IPS-15b (cell line): ENCODE measurements around the gene DHRSX.
"Not testable (repeated sequence)": the region's sequence is repeated elsewhere in the genome, so short reads cannot be mapped to it uniquely, and the experiment has no call there.

Experiments used
- H3K27me3 ChIP-seq: one replicate; pipeline ENCODE4 v1.6.1; 2013; ENCODE audit warnings: low read length; ENCODE audit not compliant: control insufficient read depth, insufficient read depth
- H3K36me3 ChIP-seq: one replicate; pipeline ENCODE4 v1.6.1; 2013; ENCODE audit warnings: low read length; ENCODE audit not compliant: control insufficient read depth, insufficient read depth
- H3K4me1 ChIP-seq: one replicate; pipeline ENCODE4 v1.6.1; 2013; ENCODE audit warnings: mild to moderate bottlenecking, low read length; ENCODE audit not compliant: control insufficient read depth, insufficient read depth
- H3K4me3 ChIP-seq: one replicate; pipeline ENCODE4 v1.5.1; 2013; ENCODE audit warnings: low read depth, low read length
- H3K9ac ChIP-seq: one replicate; pipeline ENCODE4 v1.6.1; 2013; ENCODE audit warnings: low read depth, mild to moderate bottlenecking, low read length
- H3K9me3 ChIP-seq: one replicate; pipeline ENCODE4 v1.6.1; 2013; ENCODE audit warnings: mild to moderate bottlenecking, low read length; ENCODE audit not compliant: control insufficient read depth, insufficient read depth

Gene DHRSX

DNA sequence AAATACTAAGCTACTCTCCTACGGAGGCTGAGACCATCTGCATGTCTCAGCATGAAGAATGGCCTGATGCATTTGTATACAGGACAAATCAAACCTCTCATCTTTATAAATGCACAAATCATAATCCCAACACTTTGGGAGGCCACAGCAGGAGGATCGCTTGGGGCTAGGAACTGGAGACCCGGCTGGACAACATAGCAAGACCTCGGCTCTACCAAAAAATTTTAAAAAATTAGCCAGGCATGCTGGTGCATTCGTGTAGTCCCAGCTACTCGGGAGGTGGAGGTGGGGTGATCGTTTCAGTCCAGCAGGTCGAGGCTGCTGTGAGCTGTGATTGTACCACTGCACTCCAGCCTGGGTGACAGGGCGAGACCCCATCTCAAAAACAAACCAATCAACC is 262.8 kb downstream of the DHRSX start:
- H3K4me3 ChIP-seq, result no peak overlapping the region

DNA sequence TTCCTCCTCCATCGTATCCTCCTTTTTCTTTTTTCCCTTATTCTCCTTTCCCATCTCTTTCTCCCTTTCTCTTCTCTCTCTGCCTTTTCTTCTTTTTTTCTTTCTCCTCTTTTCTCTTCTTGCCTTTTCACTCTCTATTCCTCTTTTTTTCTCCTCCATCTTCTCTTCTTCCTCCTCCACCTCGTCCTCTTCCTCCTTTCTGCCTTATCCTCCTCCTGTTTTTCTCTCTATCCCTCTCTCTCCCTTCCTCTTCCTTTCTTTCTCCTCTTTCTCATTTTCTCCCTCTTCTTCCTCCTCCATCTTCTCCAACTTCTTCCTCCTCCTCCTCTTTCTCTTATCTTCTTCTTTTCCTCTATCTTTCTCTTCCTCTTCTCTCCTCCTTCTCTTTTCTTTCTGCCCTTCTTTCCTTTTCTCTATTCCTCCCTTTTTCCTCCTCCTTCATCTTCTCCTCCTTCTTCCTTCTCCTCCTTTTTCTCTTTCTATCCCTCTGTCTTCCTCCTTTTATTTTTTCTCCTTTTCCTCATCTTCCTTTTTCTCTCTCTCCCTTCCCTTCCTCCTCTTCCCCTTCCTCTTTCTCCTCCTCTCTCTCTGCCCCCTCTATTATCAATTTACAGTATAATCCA is 269.1 kb downstream of the DHRSX start:
- Histone ChIP-seq H3K4me1 (no peaks in the 10 kb centered on the region), H3K27me3 (no peaks in the 10 kb centered on the region), H3K9ac (no peak overlapping the region), H3K9me3 (no peaks in the 10 kb centered on the region), H3K4me3 (no peak overlapping the region), H3K36me3 (no peaks in the 10 kb centered on the region)

More for the DNA sequence above, 262.8 kb downstream of the DHRSX start:
- Histone ChIP-seq H3K36me3 (no peaks in the 10 kb centered on the region), H3K9me3 (no peaks in the 10 kb centered on the region), H3K9ac (no peak overlapping the region), H3K4me1 (no peaks in the 10 kb centered on the region), H3K27me3 (no peaks in the 10 kb centered on the region)

DNA sequence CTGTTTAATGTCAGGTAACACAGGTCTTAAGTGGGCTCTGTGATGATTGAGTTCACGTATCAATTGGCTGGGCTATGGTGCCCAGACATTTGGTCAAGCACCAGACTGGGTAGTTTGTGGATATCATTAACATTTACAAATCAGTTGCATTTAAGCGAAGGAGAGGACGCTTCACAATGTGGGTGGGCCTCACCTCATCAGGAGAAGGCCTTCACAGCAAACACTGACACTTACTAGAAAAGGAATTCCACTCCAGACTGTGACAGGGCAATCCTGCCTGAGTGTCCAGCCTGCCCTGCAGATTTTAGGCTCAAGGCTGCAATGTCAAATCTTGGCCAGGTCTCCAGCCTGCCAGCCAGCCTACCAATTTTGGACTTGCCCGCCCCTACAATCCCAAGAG is 270.3 kb downstream of the DHRSX start:
- no peaks in the 10 kb centered on the region for H3K36me3 ChIP-seq
- H3K27me3 ChIP-seq, result no peaks in the 10 kb centered on the region
- no peak overlapping the region for H3K4me3 ChIP-seq
- H3K9ac ChIP-seq, result no peak overlapping the region
- no peaks in the 10 kb centered on the region for H3K9me3 ChIP-seq
- H3K4me1 ChIP-seq, result no peaks in the 10 kb centered on the region

DNA sequence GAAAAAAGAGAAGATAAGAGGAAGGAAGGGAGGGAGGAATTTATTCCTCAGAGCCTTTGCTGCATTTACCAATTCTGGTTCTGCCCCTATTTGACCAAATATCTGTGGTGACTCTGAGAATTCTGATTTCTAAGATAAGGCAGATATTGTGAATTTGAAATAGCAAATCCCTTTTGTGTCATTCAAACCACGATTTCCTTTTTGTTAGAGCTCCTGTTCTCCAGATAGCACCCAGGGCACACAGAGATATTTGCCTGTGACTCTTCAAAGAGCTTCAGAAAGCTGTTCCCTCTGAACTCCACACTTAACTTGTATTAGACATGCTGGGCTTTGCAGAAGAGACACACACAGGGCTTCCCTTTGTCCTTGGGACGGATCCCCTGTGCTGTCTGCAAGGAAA is 272.2 kb downstream of the DHRSX start:
- no peaks in the 10 kb centered on the region for H3K27me3 ChIP-seq
- no peaks in the 10 kb centered on the region for H3K4me1 ChIP-seq
- no peaks in the 10 kb centered on the region for H3K9me3 ChIP-seq
- no peak overlapping the region for H3K4me3 ChIP-seq
- no peak overlapping the region for H3K9ac ChIP-seq
- H3K36me3 ChIP-seq, result no peaks in the 10 kb centered on the region

DNA sequence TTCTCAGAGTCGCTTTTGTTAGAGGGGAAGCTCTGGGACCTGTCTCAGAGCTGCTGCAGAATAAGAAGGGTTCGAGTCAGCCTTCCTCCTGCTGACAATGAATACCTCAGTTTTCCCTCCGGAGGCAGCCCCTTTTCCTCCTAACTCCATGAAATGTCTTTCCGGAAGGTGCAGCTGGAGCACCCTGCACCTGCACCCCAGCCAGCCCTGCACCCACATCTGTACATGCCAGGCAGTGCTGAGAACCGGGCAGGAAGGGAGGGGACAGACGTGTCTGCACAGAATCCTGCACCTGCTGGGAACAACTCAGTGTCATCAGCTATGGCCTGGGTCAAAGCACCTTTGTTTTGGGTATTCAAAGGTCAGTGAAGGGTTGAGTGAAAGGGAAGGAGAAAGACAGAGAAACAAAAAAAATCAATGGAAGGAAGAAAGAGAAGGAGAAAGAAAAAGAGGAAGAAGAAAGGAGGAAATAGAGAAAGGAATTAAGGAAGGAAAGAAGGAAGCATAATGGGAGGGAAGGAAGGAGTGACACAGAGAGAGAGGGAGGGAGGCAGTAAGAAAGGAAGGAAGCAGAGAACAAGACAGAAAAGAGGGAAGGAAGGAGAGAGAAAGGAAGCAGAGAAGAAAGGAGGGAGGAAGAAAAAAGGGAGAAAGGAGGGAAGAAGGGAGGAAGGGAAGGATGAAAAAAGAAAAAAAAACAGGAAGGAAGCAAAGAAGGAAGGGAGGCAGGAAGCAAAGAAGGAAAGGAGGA is 273.7 kb downstream of the DHRSX start:
- H3K9ac ChIP-seq, result no peak overlapping the region
- no peaks in the 10 kb centered on the region for H3K27me3 ChIP-seq
- H3K36me3 ChIP-seq, result no peaks in the 10 kb centered on the region
- peaks cover 8% of the 10 kb centered on the region for H3K9me3 ChIP-seq
- H3K4me1 ChIP-seq, result no peaks in the 10 kb centered on the region
- H3K4me3 ChIP-seq, result no peak overlapping the region

DNA sequence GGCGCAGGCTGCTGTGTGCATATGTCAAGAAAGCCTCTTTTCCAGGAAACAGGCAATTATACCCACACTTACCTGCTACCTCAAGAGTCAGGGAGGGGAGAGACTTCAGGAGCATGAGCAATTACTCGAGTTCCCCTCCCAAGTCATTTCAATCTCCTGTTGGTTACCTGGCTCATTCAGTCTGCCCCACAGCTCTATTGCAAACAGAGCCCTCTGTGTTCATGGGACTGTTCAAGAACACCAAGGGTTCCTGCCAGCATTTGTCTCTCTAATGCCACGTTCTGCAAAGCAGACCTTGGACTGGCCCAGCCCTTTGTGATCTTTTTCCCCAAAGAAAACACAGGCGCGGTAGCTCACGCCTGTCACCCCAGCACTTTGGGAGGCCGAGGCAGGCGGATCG is 274.6 kb downstream of the DHRSX start:
- H3K9ac ChIP-seq, result no peak overlapping the region
- no peaks in the 10 kb centered on the region for H3K4me1 ChIP-seq
- no peaks in the 10 kb centered on the region for H3K27me3 ChIP-seq
- H3K9me3 ChIP-seq, result peaks cover 11% of the 10 kb centered on the region
- peaks cover under 1% of the 10 kb centered on the region for H3K36me3 ChIP-seq
- no peak overlapping the region for H3K4me3 ChIP-seq

DNA sequence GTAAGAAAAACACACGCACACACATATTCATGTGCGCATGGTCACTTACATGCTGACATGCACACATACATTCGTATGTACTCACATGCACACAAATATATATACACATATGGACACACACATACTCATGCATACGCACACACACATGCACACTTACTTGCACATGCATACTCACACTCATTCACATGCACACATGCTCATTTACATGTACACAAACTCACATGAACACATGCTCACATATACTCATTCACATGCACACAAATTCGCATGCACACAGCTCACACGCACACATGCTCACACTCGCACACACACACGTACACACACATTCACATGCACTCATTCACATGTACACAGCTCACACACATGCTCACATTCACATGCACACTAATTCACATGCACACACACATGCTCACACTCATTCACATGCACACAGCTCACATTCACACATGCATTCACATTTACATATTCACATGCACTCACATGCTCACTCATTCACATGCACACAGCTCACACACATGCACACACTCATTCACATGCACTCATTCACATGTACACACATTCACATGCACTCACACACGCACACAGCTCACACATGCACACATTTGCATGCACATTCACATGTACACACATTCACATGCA is 276.1 kb downstream of the DHRSX start:
- no peaks in the 10 kb centered on the region for H3K27me3 ChIP-seq
- peaks cover 16% of the 10 kb centered on the region for H3K9me3 ChIP-seq
- H3K36me3 ChIP-seq, result peaks cover 7% of the 10 kb centered on the region
- no peak overlapping the region for H3K4me3 ChIP-seq
- no peaks in the 10 kb centered on the region for H3K4me1 ChIP-seq
- no peak overlapping the region for H3K9ac ChIP-seq

DNA sequence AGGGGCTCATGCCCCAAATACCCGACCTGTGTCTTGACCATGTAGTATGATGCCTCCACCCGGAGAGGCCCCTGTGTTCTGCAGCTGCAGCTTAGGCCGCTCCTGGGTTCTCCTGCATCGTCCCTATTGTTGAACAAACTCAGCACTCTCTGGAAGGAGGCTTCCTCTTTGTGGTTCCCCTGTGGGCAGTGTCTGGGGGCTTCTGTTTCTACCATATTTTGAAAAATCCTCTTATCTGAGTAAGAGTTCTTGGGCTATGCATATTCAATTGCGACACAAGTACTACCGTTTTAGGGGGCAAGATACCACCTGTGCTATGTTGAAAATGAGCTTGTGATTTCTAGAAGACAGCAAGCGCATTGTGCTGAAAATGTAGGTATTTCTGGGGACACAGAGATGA is 276.6 kb downstream of the DHRSX start:
- H3K4me3 ChIP-seq, result no peak overlapping the region
- H3K4me1 ChIP-seq, result no peaks in the 10 kb centered on the region
- H3K36me3 ChIP-seq, result peaks cover 7% of the 10 kb centered on the region
- H3K27me3 ChIP-seq, result no peaks in the 10 kb centered on the region
- peaks cover 16% of the 10 kb centered on the region for H3K9me3 ChIP-seq
- no peak overlapping the region for H3K9ac ChIP-seq

DNA sequence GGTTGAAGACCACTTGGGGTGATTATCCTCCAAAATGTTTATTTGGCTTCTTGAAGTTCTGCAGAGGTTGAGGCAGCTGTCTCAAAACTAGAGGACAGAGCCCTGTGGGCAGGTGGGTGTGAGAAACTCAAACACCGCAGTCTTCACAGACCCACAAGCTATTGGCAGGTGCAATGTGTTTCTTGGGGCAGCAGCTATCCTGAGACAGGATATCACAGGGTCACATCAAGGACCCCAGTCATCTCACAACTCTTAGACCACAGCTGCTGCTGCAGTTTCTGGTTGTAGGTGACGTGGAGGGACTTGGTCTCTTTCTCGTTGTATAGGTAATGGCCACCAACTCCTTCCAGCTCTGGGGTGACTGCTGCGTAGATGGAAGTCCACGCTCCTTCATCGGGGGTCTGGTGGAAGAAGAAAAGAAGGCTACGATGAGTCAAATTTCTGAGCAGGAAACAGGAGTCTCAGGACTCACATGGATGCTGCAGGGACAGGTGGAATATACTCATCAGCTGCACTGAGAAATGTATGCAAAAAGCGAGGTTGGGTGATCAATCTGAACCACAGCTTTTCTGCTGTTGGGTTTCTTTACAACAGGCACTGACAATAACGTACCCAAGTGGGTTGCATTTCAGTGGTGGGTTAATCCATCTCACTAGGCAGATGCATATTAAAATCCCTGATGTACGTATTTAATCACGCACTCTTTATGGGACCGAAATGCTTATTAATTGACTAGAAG is 279.8 kb downstream of the DHRSX start:
- no peaks in the 10 kb centered on the region for H3K4me1 ChIP-seq
- H3K27me3 ChIP-seq, result no peaks in the 10 kb centered on the region
- peaks cover 21% of the 10 kb centered on the region for H3K9me3 ChIP-seq
- H3K9ac ChIP-seq, result no peak overlapping the region
- peaks cover 7% of the 10 kb centered on the region for H3K36me3 ChIP-seq
- H3K4me3 ChIP-seq, result no peak overlapping the region

DNA sequence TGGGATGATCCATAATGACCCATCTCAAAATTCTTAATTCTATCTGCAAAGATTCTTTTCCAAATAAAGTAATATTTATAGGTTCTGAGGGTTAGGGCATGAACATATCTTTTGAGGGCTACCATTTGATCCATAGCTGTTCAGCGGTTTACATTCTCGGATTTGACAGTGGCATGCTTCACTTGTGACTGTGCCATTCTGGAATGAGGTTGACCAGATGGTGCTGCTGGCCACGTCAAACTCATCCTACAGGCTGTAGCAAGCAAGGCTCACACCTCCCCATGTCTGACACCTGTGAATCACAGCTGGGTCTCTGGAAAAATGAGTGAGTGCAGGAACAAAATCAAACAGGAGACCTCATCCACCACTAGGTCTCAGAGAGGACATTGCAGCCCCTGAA is 280.5 kb downstream of the DHRSX start:
- Histone ChIP-seq H3K4me1 (no peaks in the 10 kb centered on the region), H3K36me3 (peaks cover 7% of the 10 kb centered on the region), H3K9ac (no peak overlapping the region), H3K9me3 (peaks cover 21% of the 10 kb centered on the region), H3K4me3 (no peak overlapping the region), H3K27me3 (no peaks in the 10 kb centered on the region)

DNA sequence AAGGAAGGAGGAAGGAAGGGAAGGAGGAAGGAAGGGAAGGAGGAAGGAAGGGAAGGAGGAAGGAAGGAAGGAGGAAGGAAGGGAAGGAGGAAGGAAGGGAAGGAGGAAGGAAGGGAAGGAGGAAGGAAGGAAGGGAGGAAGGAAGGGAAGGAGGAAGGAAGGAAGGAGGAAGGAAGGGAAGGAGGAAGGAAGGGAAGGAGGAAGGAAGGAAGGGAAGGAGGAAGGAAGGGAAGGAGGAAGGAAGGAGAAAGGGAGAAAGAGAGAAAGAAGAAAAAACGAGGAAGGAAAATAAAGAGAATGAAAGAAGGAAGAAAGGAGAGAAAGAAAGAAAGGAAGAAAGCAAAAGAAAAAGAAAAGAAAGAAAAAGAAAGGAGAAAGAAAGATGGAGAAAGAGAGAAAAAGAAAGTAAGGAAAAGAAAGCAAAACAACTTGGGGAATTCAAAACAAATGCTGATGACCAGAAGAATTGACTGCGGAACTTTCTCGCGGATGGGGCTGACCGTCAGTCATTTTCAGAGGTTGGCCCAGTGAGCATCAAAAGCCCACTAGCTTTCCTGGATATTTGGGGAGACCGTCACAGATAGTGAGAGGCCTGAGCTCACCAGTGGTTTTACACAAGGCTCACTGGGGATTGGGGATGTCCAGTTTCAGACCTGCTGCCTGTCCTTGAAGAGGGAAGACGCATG is 286.5 kb downstream of the DHRSX start:
- H3K27me3 ChIP-seq, H3K4me3 ChIP-seq, H3K36me3 ChIP-seq, H3K4me1 ChIP-seq, H3K9ac ChIP-seq, H3K9me3 ChIP-seq: not testable (repeated sequence)
